HepG2 (cell line): ENCODE data around the gene MED19. TPM values are rescaled to one million over a fixed set of nuclear protein-coding genes. Genes with fewer than 3 reads are reported as not detected.

Experiments used
- BRCA1 ChIP-seq: sonication (generic); formaldehyde crosslinking; IDR thresholded peaks from 2 replicates; pipeline ENCODE4 v1.4.0; 2020; ENCODE audit warnings: missing genetic modification reagents
- BRD4 ChIP-seq: sonication (generic); formaldehyde crosslinking; IDR thresholded peaks from 2 replicates; pipeline ENCODE4 v1.4.0; 2020; ENCODE audit warnings: missing genetic modification reagents
- CENPX ChIP-seq: sonication (generic); formaldehyde crosslinking; IDR thresholded peaks from 2 replicates; pipeline ENCODE4 v1.9.0; 2021; ENCODE audit warnings: mild to moderate bottlenecking, missing genetic modification reagents, moderate library complexity
- GZF1 ChIP-seq: sonication (generic); formaldehyde crosslinking; IDR thresholded peaks from 2 replicates; pipeline ENCODE4 v1.5.1; 2020; ENCODE audit warnings: mild to moderate bottlenecking, missing genetic modification reagents
- ISX ChIP-seq: sonication (generic); formaldehyde crosslinking; conservative IDR thresholded peaks from 2 replicates; pipeline ENCODE4 v1.5.0; 2020; ENCODE audit warnings: missing genetic modification reagents
- KLF15 ChIP-seq: sonication (generic); formaldehyde crosslinking; IDR thresholded peaks from 2 replicates; pipeline ENCODE4 v1.8.1; 2023; ENCODE audit warnings: borderline replicate concordance, mild to moderate bottlenecking, inconsistent platforms, missing genetic modification reagents, mixed read lengths
- MED13 ChIP-seq: sonication (generic); formaldehyde crosslinking; IDR thresholded peaks from 2 replicates; pipeline ENCODE4 v1.5.0; 2020; ENCODE audit warnings: missing genetic modification reagents
- NAIF1 ChIP-seq: sonication (generic); formaldehyde crosslinking; IDR thresholded peaks from 2 replicates; pipeline ENCODE4 v1.5.0; 2020; ENCODE audit warnings: mild to moderate bottlenecking, missing genetic modification reagents, borderline replicate concordance
- NFE2 ChIP-seq: sonication (generic); formaldehyde crosslinking; IDR thresholded peaks from 2 replicates; pipeline ENCODE4 v1.4.0; 2020; ENCODE audit warnings: missing genetic modification reagents
- POLR2AphosphoS5 ChIP-seq: IDR thresholded peaks from 2 replicates; pipeline ENCODE4 v1.6.1; 2012; ENCODE audit warnings: low read depth, low read length
- SMAD9 ChIP-seq: sonication (generic); formaldehyde crosslinking; IDR thresholded peaks from 2 replicates; pipeline ENCODE4 v1.5.1; 2020; ENCODE audit warnings: mild to moderate bottlenecking, missing genetic modification reagents
- STAG1 ChIP-seq: sonication (generic); formaldehyde crosslinking; IDR thresholded peaks from 2 replicates; pipeline ENCODE4 v1.4.0; 2020; ENCODE audit warnings: missing genetic modification reagents
- TFAP4 ChIP-seq: sonication (generic); IDR thresholded peaks from 2 replicates; pipeline ENCODE4 v1.6.1; 2016; ENCODE audit warnings: low read depth, borderline replicate concordance
- ZBTB26 ChIP-seq: IDR thresholded peaks from 2 replicates; pipeline ENCODE4 v1.6.1; 2016; ENCODE audit warnings: missing compliant biosample characterization, missing genetic modification reagents, borderline replicate concordance
- ZHX1 ChIP-seq: sonication (generic); formaldehyde crosslinking; IDR thresholded peaks from 2 replicates; pipeline ENCODE4 v1.8.1; 2022; ENCODE audit warnings: low read depth, mild to moderate bottlenecking, missing genetic modification reagents
- ZNF264 ChIP-seq: sonication (generic); formaldehyde crosslinking; IDR thresholded peaks from 2 replicates; pipeline ENCODE4 v1.4.0; 2020; ENCODE audit warnings: missing genetic modification reagents
- ZNF3 ChIP-seq: IDR thresholded peaks from 2 replicates; pipeline ENCODE4 v1.7.0; 2017; ENCODE audit warnings: inconsistent platforms
- ZNF34 ChIP-seq: sonication (generic); formaldehyde crosslinking; IDR thresholded peaks from 2 replicates; pipeline ENCODE4 v1.4.0; 2020; ENCODE audit warnings: mild to moderate bottlenecking, missing genetic modification reagents, borderline replicate concordance
- ZNF501 ChIP-seq: sonication (generic); formaldehyde crosslinking; IDR thresholded peaks from 2 replicates; pipeline ENCODE4 v1.5.1; 2020; ENCODE audit warnings: mild to moderate bottlenecking, moderate library complexity, missing genetic modification reagents
- ZNF512B ChIP-seq: sonication (generic); formaldehyde crosslinking; IDR thresholded peaks from 2 replicates; pipeline ENCODE4 v1.5.1; 2020; ENCODE audit warnings: missing genetic modification reagents, mild to moderate bottlenecking, borderline replicate concordance
- ZNF543 ChIP-seq: sonication (generic); formaldehyde crosslinking; IDR thresholded peaks from 2 replicates; pipeline ENCODE4 v1.4.0; 2020; ENCODE audit warnings: mild to moderate bottlenecking, missing genetic modification reagents
- ZNF792 ChIP-seq: IDR thresholded peaks from 2 replicates; pipeline ENCODE4 v1.6.1; 2016
- ZNF83 ChIP-seq: sonication (generic); formaldehyde crosslinking; IDR thresholded peaks from 2 replicates; pipeline ENCODE4 v1.4.0; 2020; ENCODE audit warnings: missing genetic modification reagents, mild to moderate bottlenecking, borderline replicate concordance
- polyA plus RNA-seq, 8 experiments: library from polyadenylated mRNA; depleted of rRNA in 3 of 8; stranded (reverse) in 7 of 8; unstranded in 1 of 8; fragments of >200 nt; fragmentation: Illumina TruSeq in 4 of 8; extraction: Trizol in 4 of 8; gene quantifications; 2 replicates each; pipeline versions ENCODE4 v1.2.1 to v1.2.3, GENCODE V29; 2011 to 2016; ENCODE audit warnings: low read depth in 4 of 8, missing spikeins in 1 of 8, mixed read lengths in 1 of 8; ENCODE audit not compliant: insufficient read depth in 1 of 8
- total RNA-seq, 5 experiments: library from RNA; depleted of rRNA; stranded (reverse); fragments of >200 nt; fragmentation: Illumina TruSeq; extraction: Trizol; gene quantifications; 2 replicates each; pipeline ENCODE4 v1.2.3, GENCODE V29; 2016; ENCODE audit warnings: low read depth in 1 of 5

MED19 gene
- total and polyA plus RNA-seq, 2 of the 13 experiments (the other 11 are each of a cell fraction or from before 2014, with no cell fraction given), result 12.9 to 13.8 TPM

- TF ChIP-seq BRD4 (no peak), POLR2AphosphoS5 (peak; percentile 71), ZBTB26 (CRISPR knock-in tag) (0 out of 2 replicates have a peak, but pooled peaks have one; percentile 53), SMAD9 (CRISPR knock-in tag) (peak; percentile 73; the same call in 1 of the 2 replicates), CENPX (CRISPR knock-in tag) (no peak), ZNF543 (CRISPR knock-in tag) (no peak), ZNF792 (CRISPR knock-in tag) (peak; percentile 49), BRCA1 (CRISPR knock-in tag) (no peak), GZF1 (CRISPR knock-in tag) (no peak), ZNF501 (CRISPR knock-in tag) (peak; percentile 95), ZNF34 (CRISPR knock-in tag) (no peak), MED13 (CRISPR knock-in tag) (0 out of 2 replicates have a peak, but pooled peaks have one; percentile 38), ZHX1 (CRISPR knock-in tag) (peak; percentile 81; the same call in 1 of the 2 replicates), ZNF512B (no peak; the same call in 1 of the 2 replicates), TFAP4 (no peak), NAIF1 (CRISPR knock-in tag) (no peak), ZNF3 (CRISPR knock-in tag) (no peak), ISX (no peak), ZNF264 (CRISPR knock-in tag) (0 out of 2 replicates have a peak, but pooled peaks have one; percentile 33), KLF15 (CRISPR knock-in tag) (peak; percentile 57; the same call in 1 of the 2 replicates), STAG1 (no peak), NFE2 (no peak), ZNF83 (CRISPR knock-in tag) (no peak; the same call in 1 of the 2 replicates)
Measured at GRCh38 chr11:57657194-57658022, 54.6 kb downstream of the MED19 start, which contains the start of gene CLP1 (continued).
